GM18517 (cell line): ENCODE measurements around the gene S1PR1.

Experiments used
- ATAC-seq: cut with Tn5 transposase; IDR thresholded peaks from one replicate; pipeline ENCODE4 v1.9.1; 2021; ENCODE audit warnings: mild to moderate bottlenecking, moderate library complexity; ENCODE audit not compliant: unreplicated experiment

Gene S1PR1

DNA sequence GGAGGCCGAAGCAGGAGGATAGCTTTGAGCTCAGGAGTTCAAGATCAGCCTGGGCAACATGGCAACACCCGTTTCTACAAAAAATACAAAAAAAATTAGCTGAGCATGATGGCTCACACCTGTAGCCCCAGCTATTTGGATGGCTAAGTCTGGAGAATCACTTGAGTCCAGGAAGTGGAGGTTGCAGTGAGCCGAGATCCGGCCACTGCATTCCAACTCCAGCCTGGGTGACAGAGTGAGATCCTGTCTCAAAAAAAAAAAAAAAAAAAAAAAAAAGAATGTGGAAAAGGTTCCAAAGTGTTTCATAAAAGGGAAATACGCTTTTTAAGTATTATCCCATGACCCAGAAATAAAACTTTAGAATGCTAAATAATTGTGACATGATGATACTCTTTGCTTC, 8.0 kb downstream of the S1PR1 start:
- no peak for ATAC-seq

DNA sequence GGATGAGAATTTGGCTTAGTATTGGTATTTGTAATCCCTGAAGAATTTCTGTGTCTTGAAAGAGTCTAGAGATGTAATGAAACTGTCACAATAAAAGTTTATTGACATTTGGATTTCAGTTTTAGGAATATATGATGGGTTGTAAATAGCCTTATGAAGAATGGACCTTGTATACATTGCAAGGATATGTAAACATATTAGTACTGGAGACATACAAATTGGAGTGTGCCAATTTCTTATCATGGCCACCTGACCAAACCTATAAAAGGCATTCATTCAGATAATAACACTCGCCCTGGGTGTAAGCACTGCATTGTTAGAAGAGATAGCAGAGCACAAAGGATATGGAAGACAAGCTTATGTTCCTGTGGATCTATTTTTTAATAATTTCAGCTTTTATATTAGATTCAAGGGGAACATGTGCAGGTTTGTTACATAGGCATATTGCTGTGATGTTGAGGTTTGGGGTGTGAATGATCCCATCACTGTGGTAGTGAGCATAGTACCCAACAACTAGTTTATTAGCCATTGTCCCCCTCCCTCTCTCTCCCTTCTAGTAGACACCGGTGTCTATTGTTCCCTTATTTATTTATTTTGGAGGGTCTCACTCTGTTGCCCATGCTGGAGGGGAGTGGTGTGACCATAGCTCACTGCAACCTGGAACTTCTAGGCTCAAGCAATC, 8.6 kb downstream of the S1PR1 start:
- no peak for ATAC-seq

DNA sequence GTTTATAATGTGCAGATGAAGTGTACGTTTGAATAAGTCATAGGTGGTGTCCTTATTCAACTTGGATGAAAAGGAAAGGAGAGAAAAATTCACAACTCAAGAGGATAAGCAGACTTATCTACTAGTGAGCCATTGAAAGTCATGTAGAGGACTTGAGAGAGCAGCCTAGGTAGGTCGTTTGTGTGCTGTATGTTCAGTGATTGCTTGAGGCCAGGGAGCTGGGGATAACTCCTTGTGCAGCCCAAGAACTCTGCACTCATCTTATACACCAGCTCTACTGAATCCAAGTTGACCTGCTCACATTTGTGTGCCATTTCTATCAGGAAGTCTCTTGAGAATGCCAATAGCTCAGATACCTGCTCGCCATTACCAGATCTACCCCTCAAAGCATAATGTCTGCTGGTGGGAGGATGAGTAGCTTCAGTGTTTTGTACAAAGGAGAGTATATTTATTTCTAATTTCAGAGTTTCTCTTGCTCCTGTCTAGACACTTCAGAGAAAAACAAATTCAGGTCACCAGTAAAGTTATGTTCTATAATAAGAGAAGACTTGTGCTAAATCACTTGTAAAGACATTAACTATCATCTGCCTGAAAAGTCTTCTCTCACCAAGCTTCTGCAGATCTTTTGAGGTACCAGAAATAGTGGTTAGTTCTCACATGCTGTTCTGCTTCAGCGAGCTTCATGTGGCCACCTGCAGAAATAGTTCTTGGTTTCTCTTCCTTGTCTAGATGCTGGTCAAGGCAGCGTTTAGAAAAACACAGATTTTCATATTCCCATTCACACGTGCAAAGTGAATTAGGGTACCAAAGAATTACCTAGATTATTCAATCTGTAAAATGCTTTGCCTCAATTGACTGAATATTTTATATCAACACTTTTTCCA, 10.8 kb downstream of the S1PR1 start:
- peak; percentile 96 for ATAC-seq

DNA sequence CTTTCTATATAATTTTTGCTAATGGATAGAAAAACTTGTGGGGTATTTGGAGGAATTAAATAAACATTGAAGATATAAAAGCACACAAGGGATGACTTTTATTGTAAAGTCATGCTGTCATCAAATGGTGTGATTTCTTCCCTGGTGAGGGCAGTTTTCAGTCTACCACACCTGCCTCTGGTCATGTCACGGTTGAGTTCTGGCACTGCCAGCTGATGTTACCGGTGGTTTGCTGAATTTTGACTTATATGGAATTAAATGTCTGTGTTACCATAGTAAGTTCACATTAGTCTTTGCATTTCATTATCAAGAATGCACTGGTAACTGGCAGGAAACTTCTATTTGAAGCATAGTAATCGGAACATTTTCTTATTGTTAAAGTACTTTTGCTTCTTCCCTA, 13.4 kb downstream of the S1PR1 start:
- no peak for ATAC-seq

DNA sequence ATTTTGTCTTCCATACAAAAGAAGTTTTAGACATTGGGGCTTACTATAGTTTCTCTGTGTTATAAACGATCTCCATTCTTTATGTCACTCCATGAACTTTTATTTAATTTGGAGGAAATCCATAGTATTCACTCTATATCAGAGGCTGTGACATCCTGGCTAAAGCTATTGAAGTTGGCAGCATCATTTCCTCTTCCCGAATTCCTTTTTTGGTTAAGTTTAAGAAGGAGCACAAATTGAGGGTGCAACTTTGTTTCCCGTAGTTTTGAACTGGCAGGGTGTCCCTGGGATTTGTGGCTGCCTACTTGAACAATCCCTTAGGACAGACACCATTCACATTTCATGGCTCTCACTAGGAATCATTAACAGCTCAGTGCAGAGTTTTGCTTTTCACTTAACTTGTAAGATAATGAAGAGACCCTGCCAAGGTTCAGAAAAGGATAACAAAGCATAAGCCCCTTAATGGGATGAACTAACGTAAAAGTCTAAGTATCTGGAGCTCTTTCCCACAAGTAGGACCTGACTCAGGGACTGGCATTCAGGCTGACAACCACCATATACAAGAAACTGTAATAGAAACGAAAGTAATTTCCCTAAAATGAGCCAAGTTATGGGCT, 13.9 kb downstream of the S1PR1 start:
- no peak for ATAC-seq

DNA sequence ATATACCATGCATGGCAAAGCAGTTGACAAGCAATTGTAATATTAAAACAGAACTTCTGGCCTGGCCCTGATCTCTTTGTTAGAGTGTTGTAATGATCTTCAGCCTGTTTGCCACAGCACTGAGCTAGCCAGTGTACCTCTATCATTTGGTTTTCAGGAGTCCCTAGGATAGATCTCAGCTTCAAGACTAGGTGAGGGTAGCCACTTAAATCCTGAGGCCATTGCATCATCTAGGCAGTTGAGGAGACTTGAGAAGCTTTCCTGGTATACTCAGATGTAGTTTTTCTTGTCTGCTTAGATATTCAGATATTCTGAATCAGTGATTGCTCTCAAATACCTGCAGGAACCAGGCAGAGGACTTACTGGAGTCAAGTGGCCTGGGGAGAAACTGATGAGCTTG, 14.7 kb downstream of the S1PR1 start:
- ATAC-seq = no peak

DNA sequence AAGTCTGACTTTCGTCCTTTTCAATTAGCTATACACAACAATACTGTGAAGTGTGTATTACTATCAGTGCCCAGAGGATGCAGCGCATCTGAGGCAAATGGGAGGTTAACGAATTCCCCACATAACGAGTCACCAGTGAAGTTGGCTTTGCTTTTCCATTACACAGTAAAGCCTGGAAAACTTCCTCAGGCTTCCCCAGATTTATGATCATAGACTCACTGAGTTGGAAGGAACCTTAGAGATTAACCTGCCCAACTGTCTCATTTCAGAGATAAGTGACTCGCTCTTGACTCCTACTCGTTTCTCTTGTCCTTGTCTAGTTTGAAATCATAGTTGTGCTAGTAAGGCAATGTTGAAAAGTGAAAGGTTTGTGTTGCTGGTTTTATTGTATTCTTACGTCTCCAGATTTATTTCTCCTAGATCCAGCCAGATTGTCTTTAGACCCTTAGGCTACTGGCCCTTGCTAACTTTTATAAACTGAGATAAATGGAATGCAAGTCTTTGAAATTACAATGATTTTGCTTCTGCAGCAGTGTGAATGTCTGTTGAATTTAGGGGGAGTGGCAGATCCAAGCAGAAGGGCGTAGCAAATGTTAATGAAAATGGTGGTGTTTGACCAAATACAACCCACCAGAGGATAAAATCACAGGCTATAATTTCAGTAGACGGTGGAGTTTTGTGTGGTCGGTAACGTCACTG, 17.3 kb downstream of the S1PR1 start:
- no peak for ATAC-seq

GRCh38 chr1:101257500-101258325, 20.9 kb downstream of the S1PR1 start:
- ATAC-seq = peak; percentile 73

DNA sequence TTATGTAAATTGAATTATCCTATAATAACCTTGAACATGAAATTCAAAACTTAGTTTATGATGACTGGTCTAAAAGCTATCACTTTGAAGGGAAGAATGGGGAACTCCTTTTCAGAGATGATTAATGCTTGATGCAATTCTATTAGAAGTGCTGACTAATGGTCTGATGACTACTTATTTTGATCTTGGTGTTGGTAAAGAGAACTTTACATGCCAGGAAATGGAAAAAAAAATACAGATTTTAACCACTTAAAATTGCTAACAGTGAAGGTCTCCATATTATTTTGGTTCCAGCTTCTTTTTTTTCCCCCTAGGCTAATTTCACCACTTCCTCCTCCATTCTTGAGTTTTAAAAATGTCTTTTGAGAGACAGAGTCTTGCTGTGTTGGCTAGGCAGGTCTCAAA, 22.9 kb downstream of the S1PR1 start:
- no peak for ATAC-seq

DNA sequence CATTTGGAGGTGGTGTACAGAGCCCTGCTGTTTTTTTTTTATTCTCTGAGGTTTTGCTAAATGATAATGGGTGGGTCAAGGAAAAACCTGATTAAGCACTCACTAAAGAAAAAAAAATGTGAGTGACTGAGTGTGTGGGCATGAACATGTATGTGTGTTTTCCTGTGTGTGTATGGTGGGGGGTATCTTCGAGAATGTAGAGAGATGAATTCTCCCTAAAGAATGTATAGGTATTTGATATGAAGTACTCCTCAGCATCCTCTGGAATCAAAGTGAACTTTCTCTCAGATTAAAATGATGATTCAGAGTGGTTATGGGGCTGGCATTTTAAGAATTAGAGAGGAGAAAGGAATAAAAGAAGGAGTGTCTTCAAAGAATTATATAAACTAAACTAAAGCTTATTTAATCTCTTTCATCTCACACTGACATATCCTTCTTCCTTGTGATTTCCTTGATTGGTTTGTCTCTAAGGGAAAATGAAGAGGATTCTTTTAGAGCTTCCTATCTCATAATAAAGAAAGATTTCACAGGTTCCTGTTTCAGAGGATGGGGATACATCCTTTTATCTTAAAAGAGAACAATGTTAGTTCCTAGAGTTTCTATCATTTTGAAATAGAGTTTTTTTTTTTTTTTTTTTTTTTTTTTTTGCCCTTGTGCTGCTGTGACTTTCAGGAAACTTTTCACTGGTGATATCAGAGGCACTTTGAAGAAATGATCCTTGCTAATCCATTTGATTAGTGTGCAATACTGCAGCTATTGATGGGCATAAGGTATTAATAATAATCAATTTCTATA, 23.9 kb downstream of the S1PR1 start:
- ATAC-seq = no peak

- ATAC-seq = no peak
These were observed 24.8 kb downstream of the S1PR1 start for GRCh38 chr1:101261623-101262022.

- ATAC-seq = no peak
These were observed 25.2 kb downstream of the S1PR1 start for GRCh38 chr1:101262060-101262459.

- ATAC-seq = no peak
These were observed 26.0 kb downstream of the S1PR1 start for GRCh38 chr1:101262630-101263348.

DNA sequence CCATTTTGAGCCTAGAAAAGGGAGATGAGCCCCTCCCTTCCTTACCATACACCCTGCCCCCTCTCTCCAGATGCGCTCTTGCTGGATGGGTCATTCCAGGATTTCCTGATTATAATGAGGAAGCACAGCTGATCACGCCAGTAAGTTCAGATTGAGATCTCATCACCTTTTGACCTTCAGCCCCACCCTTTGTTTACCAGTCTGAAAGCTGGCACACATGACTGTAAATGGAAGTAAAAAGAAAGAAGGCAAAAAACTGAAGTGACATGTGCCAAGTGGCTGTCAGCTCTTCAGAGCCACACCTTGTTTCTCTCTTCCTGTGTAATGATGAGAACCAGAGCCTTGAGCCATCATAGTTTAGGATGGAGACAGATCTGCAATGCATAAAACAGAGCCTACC, 27.9 kb downstream of the S1PR1 start:
- ATAC-seq = no peak

- no peak for ATAC-seq
These were observed 28.9 kb downstream of the S1PR1 start for GRCh38 chr1:101265684-101266083.

DNA sequence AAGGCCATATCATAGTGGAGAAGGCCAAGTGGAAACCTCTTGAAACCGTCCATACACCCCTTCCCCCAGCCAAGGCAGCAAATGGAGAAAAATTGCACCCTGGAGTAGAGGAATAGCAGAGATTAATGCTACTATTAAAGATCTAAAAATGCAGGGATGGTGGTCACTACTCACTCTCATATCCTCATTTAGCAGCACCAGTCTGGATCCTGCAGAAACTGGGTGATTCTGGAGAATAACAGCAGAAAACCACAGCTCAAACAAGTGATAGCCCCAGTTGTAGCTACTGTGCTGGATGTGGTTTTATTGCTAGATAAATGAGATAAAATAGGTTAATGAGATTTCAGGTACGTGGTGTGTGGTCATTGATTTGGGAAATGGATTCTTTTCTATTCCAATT, 30.3 kb downstream of the S1PR1 start:
- ATAC-seq = no peak

DNA sequence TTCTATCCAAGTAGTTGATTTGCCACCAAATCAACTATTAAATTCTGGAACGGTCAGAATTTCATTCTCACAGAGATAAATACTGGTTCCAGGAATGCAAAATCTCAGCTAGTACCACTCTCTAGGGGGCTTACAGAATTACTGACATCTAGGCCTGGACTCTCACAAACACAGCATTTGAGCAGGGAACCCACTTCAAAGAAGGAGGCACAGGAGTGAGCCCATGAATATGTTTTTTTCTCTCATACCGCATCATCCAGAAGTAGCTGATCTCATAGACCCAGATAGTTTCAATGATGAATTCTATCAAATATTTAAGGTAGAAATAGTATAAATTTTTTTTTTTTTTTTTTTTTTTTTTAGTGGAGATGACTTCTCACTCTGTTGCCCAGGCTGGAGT, 32.1 kb downstream of the S1PR1 start:
- no peak for ATAC-seq

GRCh38 chr1:101275672-101276071, 38.9 kb downstream of the S1PR1 start:
- no peak for ATAC-seq

GRCh38 chr1:101276818-101277217, 40.0 kb downstream of the S1PR1 start:
- ATAC-seq = no peak
